Suprapubic skin (tissue), 4 donors: Measurements from ENCODE around the gene RASSF4.

Experiments used
- CTCF ChIP-seq, 2 donors: fragments of 200-600 bp in 1 of 2; fragments of 450-650 bp in 1 of 2; sonication (generic) in 1 of 2; IDR thresholded peaks; one replicate each; pipeline ENCODE4 v1.5.1; 2016 to 2019; ENCODE audit warnings: antibody characterized with exemption in 2 of 2, mild to moderate bottlenecking in 1 of 2, moderate library complexity in 1 of 2
- POLR2A ChIP-seq, 2 donors: fragments of 450-650 bp; IDR thresholded peaks; one replicate each; pipeline ENCODE4 v1.6.1; 2017; ENCODE audit warnings: antibody characterized with exemption in 2 of 2, mild to moderate bottlenecking in 2 of 2, moderate library complexity in 2 of 2
- POLR2AphosphoS5 ChIP-seq, 3 donors: sonication (generic); formaldehyde crosslinking; IDR thresholded peaks; one replicate each; pipeline ENCODE4 v1.6.1; 2017; ENCODE audit warnings: antibody characterized with exemption in 3 of 3

DNA sequence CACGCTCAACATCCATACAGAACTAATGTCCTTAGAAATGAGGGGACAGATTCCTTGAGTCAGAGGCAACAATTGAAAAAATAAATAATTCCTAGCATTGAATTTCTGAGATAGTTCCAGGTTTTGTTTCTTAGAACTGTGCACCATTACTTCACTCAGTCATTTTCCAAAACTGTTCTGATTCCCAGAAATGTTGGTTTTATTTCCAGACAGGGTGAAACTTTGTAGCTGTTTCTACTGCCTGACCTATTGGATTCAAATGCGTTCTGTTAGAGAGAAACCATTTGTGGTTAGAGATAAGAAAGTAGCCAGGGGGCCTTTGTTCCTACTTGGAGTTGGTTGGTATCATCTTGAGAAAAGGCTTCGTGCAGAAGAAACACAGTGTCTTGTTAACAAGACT, 27.1 kb downstream of the RASSF4 start:
- no peak for TF ChIP-seq CTCF (IDR thresholded peaks at IDR 0.05)
- TF ChIP-seq POLR2A (IDR thresholded peaks at IDR 0.05) = no peak
- TF ChIP-seq POLR2AphosphoS5 (IDR thresholded peaks at IDR 0.05) = no peak
